HepG2 (cell line): ENCODE data around the gene ZNF628. TPM values are rescaled to one million over a fixed set of nuclear protein-coding genes. Genes with fewer than 3 reads are reported as not detected.
A peak's percentile ranks its signal among the peaks of the same experiment; 100 is the strongest.

Source experiments
- ATAC-seq: fragments of 200-7000 bp; cut with Tn5 transposase; 3 replicates; pipeline ENCODE4 v1.9.1; 2020; ENCODE audit warnings: mild to moderate bottlenecking, moderate library complexity
- BruUV-seq: library from RNA; stranded (reverse); fragments of 400-500 nt; replicated peaks from 2 replicates; lab custom pipeline; 2021; lab: Mats Ljungman, UMichigan
- CTCF ChIA-PET: fragments of 300-600 bp; formaldehyde crosslinking; extraction: SDS; loops from one replicate; lab custom pipeline; 2021; ENCODE audit warnings: low total read pairs, inconsistent platforms, low intra/inter-chr PET ratio; lab: Yijun Ruan, JAX
- POLR2A ChIA-PET: fragments of 350-600 bp; sonication (Branson Sonifier 250); formaldehyde crosslinking; loops from one replicate; lab custom pipeline; 2020; ENCODE audit warnings: antibody characterized with exemption, inconsistent platforms; lab: Yijun Ruan, JAX
- DNase-seq: peaks from one replicate; pipeline ENCODE4 v3.0.0-alpha.2; 2015; ENCODE audit warnings: low spot score
- FAIRE-seq: peaks from 3 replicates; lab custom pipeline; 2011; peaks lifted over from hg19 to GRCh38; lab: Jason Lieb, UNC
- H2AFZ ChIP-seq: one replicate; pipeline ENCODE4 v1.6.1; 2011; ENCODE audit warnings: low read length, inconsistent platforms
- H3K27ac ChIP-seq: fragments of 300-600 bp; 3 replicates; pipeline ENCODE4 v1.8.0; 2011; ENCODE audit warnings: mixed run types, mild to moderate bottlenecking, mixed read lengths, low read length, inconsistent platforms; ENCODE audit not compliant: insufficient read depth; ENCODE audit errors: extremely low read length
- H3K27me3 ChIP-seq, 2 experiments: fragments of 200-600 bp in 1 of 2; 2 replicates in 1 of 2; 3 replicates in 1 of 2; pipeline versions ENCODE4 v1.6.0 to v1.8.0; 2011; ENCODE audit warnings: low read length in 2 of 2, mild to moderate bottlenecking in 2 of 2, moderate library complexity in 2 of 2, inconsistent platforms in 1 of 2; ENCODE audit not compliant: insufficient read depth in 2 of 2, control insufficient read depth in 1 of 2
- H3K36me3 ChIP-seq, 2 experiments: fragments of 200-600 bp in 1 of 2; replicated peaks in 1 of 2; 2 replicates in 1 of 2; 3 replicates in 1 of 2; pipeline versions ENCODE4 v1.5.1 to v1.8.0; 2011; ENCODE audit warnings: low read length in 2 of 2, inconsistent platforms in 1 of 2; ENCODE audit not compliant: insufficient read depth in 2 of 2, control insufficient read depth in 1 of 2
- H3K4me1 ChIP-seq: 2 replicates; pipeline ENCODE4 v1.5.1; 2012; ENCODE audit warnings: low read length, inconsistent platforms; ENCODE audit not compliant: insufficient read depth
- H3K4me2 ChIP-seq: 2 replicates; pipeline ENCODE4 v1.6.0; 2011; ENCODE audit warnings: low read depth, low read length, inconsistent platforms
- H3K4me3 ChIP-seq, 3 experiments: fragments of 200-600 bp in 1 of 3; sonication (generic), shearing (Covaris generic) in 1 of 3; replicated peaks in 1 of 3; 2 replicates each; pipeline ENCODE4 v1.5.1; 2011 to 2016; ENCODE audit warnings: low read length in 3 of 3, inconsistent platforms in 2 of 3, low read depth in 2 of 3, mild to moderate bottlenecking in 2 of 3, control low read depth in 1 of 3, mixed read lengths in 1 of 3; ENCODE audit not compliant: insufficient read depth in 1 of 3
- H3K79me2 ChIP-seq: one replicate; pipeline ENCODE4 v1.6.1; 2011; ENCODE audit warnings: low read length, inconsistent platforms; ENCODE audit not compliant: insufficient read depth
- H3K9ac ChIP-seq: 2 replicates; pipeline ENCODE4 v1.6.0; 2011; ENCODE audit warnings: mild to moderate bottlenecking, low read depth, low read length, inconsistent platforms; ENCODE audit not compliant: insufficient read depth
- H3K9me3 ChIP-seq: 2 replicates; pipeline ENCODE4 v1.5.1; 2012; ENCODE audit warnings: mild to moderate bottlenecking, low read length
- H4K20me1 ChIP-seq: 2 replicates; pipeline ENCODE4 v1.6.0; 2011; ENCODE audit warnings: inconsistent platforms, mild to moderate bottlenecking, low read length, moderate library complexity; ENCODE audit not compliant: insufficient read depth
- CHD4 ChIP-seq: fragments of 200-600 bp; sonication (generic); IDR thresholded peaks from 2 replicates; pipeline ENCODE4 v1.7.0; 2017; ENCODE audit warnings: mild to moderate bottlenecking, low read length, borderline replicate concordance
- EZH2 ChIP-seq: conservative IDR thresholded peaks from 2 replicates; pipeline ENCODE4 v1.6.1; 2012; ENCODE audit warnings: mild to moderate bottlenecking, low read depth, low read length, moderate library complexity
- NR2F2 ChIP-seq: IDR thresholded peaks from 2 replicates; pipeline ENCODE4 v1.6.1; 2012; ENCODE audit warnings: low read depth, inconsistent platforms, borderline replicate concordance
- PTBP1 ChIP-seq: fragments of 200-400 bp; formaldehyde crosslinking; IDR thresholded peaks from 2 replicates; pipeline ENCODE4 v1.6.1; 2018; ENCODE audit warnings: low read length, low read depth; ENCODE audit not compliant: poor library complexity, severe bottlenecking
- SYNCRIP ChIP-seq: fragments of 200-400 bp; formaldehyde crosslinking; IDR thresholded peaks from 2 replicates; pipeline ENCODE4 v1.6.1; 2018; ENCODE audit warnings: mild to moderate bottlenecking, low read depth, low read length; ENCODE audit not compliant: insufficient read depth
- ZNF263 ChIP-seq: sonication (generic); formaldehyde crosslinking; IDR thresholded peaks from 2 replicates; pipeline ENCODE4 v1.4.0; 2020; ENCODE audit warnings: missing genetic modification reagents
- ZNF605 ChIP-seq: sonication (generic); formaldehyde crosslinking; IDR thresholded peaks from 2 replicates; pipeline ENCODE4 v1.8.0; 2022; ENCODE audit warnings: mild to moderate bottlenecking, missing genetic modification reagents
- ZNF619 ChIP-seq: sonication (generic); formaldehyde crosslinking; IDR thresholded peaks from 2 replicates; pipeline ENCODE4 v1.4.0; 2020; ENCODE audit warnings: mild to moderate bottlenecking, missing genetic modification reagents
- ZNF800 ChIP-seq: sonication (generic); formaldehyde crosslinking; IDR thresholded peaks from 2 replicates; pipeline ENCODE4 v1.4.0; 2020; ENCODE audit warnings: missing genetic modification reagents
- WGBS: methylation state at CpG from one replicate; pipeline ENCODE4 v1.1.6; 2017; ENCODE audit warnings: low lambda C conversion rate; 5-methylcytosine and 5-hydroxymethylcytosine counted together
- in situ Hi-C: cut with HindIII; loops from 2 replicates; pipeline ENCODE4 v1.10.0; 2017; ENCODE audit warnings: low pct_unique_long_range_greater_than_20kb; ENCODE audit not compliant: extremely low pct_ligation_motif_present
- intact Hi-C: fragments of 100-400 bp; cut with micrococcal nuclease; formaldehyde crosslinking; loops from one replicate; pipeline ENCODE4 v1.10.0; 2022; ENCODE audit not compliant: unreplicated experiment
- polyA plus RNA-seq, 8 experiments: library from polyadenylated mRNA; depleted of rRNA in 3 of 8; stranded (reverse) in 7 of 8; unstranded in 1 of 8; fragments of >200 nt; fragmentation: Illumina TruSeq in 4 of 8; extraction: Trizol in 4 of 8; gene quantifications; 2 replicates each; pipeline versions ENCODE4 v1.2.1 to v1.2.3, GENCODE V29; 2011 to 2016; ENCODE audit warnings: low read depth in 4 of 8, missing spikeins in 1 of 8, mixed read lengths in 1 of 8; ENCODE audit not compliant: insufficient read depth in 1 of 8
- total RNA-seq, 5 experiments: library from RNA; depleted of rRNA; stranded (reverse); fragments of >200 nt; fragmentation: Illumina TruSeq; extraction: Trizol; gene quantifications; 2 replicates each; pipeline ENCODE4 v1.2.3, GENCODE V29; 2016; ENCODE audit warnings: low read depth in 1 of 5

ZNF628 gene
- total and polyA plus RNA-seq, 2 of the 13 experiments (the other 11 are each of a cell fraction or from before 2014, with no cell fraction given), result 0.54 to 1.2 TPM

GRCh38 chr19:55441319-55441691, 35.1 kb upstream of the ZNF628 start:
- intact Hi-C loops, result no loop called here

DNA sequence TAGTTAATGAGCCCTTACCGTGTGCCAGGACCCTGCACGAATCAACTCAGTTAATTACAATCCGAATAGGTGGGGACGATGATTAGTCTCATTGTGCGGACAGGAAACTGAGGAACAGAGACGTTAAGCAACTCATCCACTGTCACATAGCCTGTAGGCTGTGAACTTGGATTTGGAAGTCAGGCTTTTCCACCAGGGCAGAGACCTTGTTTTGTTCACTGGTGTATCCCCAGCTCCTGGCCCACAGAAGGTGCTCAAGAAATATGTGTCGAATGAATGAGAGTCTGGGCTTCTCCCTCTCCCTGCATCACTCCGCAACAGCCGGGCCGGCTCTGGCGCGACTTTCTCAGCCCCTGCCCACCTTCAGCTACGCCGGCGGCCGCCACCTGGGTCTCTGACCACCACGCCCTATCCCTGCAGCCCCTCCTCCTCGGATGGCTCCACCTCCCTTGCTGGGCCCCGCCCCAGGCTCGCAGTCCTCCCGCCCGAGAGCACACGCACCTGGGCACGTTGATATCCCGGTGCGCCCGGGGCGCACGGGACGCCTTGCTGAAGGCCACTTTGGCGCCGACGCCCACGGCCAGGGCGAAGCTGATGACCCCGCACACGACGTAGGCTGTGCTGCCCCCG, 34.6 kb upstream of the ZNF628 start:
- no peak overlapping the region for H3K27ac ChIP-seq
- FAIRE-seq, result no peak
- peaks cover 4% of the 10 kb centered on the region; the same call in 1 of the 2 replicates for H4K20me1 ChIP-seq
- no peak overlapping the region for H2AFZ ChIP-seq
- H3K9ac ChIP-seq, result no peak overlapping the region
- H3K9me3 ChIP-seq, result no peaks in the 10 kb centered on the region
- no peak overlapping the region; a peak in 1 of 6 replicates for H3K4me3 ChIP-seq
- intact Hi-C loops (no loop called here), in situ Hi-C loops (no loop called here)
- ATAC-seq, result no peak
- no TSS peak for BruUV-seq
- no peak overlapping the region for H3K4me2 ChIP-seq
- DNase-seq, result no peak
- CTCF ChIA-PET, result no interaction called here
- WGBS, result 19% methylated on average over 17 of the region's 39 CpGs
- H3K36me3 ChIP-seq, result no peaks in the 10 kb centered on the region
- POLR2A ChIA-PET, result no interaction called here
- no peaks in the 10 kb centered on the region for H3K4me1 ChIP-seq
- peaks cover 6 to 48% of the 10 kb centered on the region in 2 experiments; a peak in 4 of 5 replicates for H3K27me3 ChIP-seq
- H3K79me2 ChIP-seq, result no peaks in the 10 kb centered on the region
- TF ChIP-seq ZNF800 (peak; percentile 80), EZH2 (peak; percentile 69; the same call in 1 of the 2 replicates), ZNF619 (CRISPR knock-in tag) (no peak), ZNF263 (CRISPR knock-in tag) (peak; percentile 40; the same call in 1 of the 2 replicates), SYNCRIP (no peak), PTBP1 (no peak), ZNF605 (no peak)

More at GRCh38 chr19:55441319-55441691, 35.1 kb upstream of the ZNF628 start:
- no peaks in the 10 kb centered on the region for H3K36me3 ChIP-seq
- in situ Hi-C loops, result no loop called here
- H2AFZ ChIP-seq, result no peak overlapping the region
- peaks cover 4% of the 10 kb centered on the region; the same call in 1 of the 2 replicates for H4K20me1 ChIP-seq
- H3K79me2 ChIP-seq, result no peaks in the 10 kb centered on the region
- TF ChIP-seq CHD4 (no peak), ZNF263 (CRISPR knock-in tag) (no peak), NR2F2 (no peak)
- FAIRE-seq, result no peak
- peaks cover 6 to 44% of the 10 kb centered on the region in 2 experiments; a peak in 4 of 5 replicates for H3K27me3 ChIP-seq
- DNase-seq, result no peak
- H3K4me3 ChIP-seq, result no peak overlapping the region
- CTCF ChIA-PET, result no interaction called here
- POLR2A ChIA-PET, result no interaction called here
- ATAC-seq, result no peak
- no peak overlapping the region for H3K9ac ChIP-seq
- no TSS peak for BruUV-seq
- 17% methylated on average over 21 of the region's 21 CpGs for WGBS
- no peaks in the 10 kb centered on the region for H3K4me1 ChIP-seq
- H3K27ac ChIP-seq, result no peak overlapping the region
- H3K9me3 ChIP-seq, result no peaks in the 10 kb centered on the region
- H3K4me2 ChIP-seq, result no peak overlapping the region
